ENCODE data around the gene HPSE.

Gene HPSE

GRCh38 chr4:83247415-83248357 lies 87.0 kb downstream of the HPSE start:
- no peak for DNase-seq (ENCODE audit: low read depth)

All from T-helper 22 cell (primary cell).